K562 (cell line): Measurements from ENCODE around the gene POLRMT. TPM values are rescaled to one million over a fixed set of nuclear protein-coding genes. Genes with fewer than 3 reads are reported as not detected.
A peak's percentile ranks its signal among the peaks of the same experiment; 100 is the strongest.

Source experiments
- ATF1 ChIP-seq, 2 experiments: fragments of 450-650 bp in 1 of 2; IDR thresholded peaks; 2 replicates each; pipeline ENCODE4 v1.6.1; 2016; ENCODE audit warnings: missing compliant biosample characterization in 1 of 2, missing genetic modification characterization in 1 of 2
- BDP1 ChIP-seq: IDR thresholded peaks from 3 replicates; pipeline ENCODE4 v1.6.1; 2011; ENCODE audit not compliant: insufficient read length, insufficient read depth
- CHD1 ChIP-seq: fragments of 200-600 bp; sonication (generic); IDR thresholded peaks from one replicate; pipeline ENCODE4 v1.6.1; 2012; ENCODE audit warnings: mild to moderate bottlenecking, moderate library complexity, low read length, inconsistent platforms
- E2F3 ChIP-seq: fragments of 250-450 bp; sonication (Bioruptor Pico); IDR thresholded peaks from 2 replicates; pipeline ENCODE4 v1.4.0; 2020; ENCODE audit warnings: mild to moderate bottlenecking
- FOXP1 ChIP-seq: sonication (generic); formaldehyde crosslinking; IDR thresholded peaks from 2 replicates; pipeline ENCODE4 v1.8.0; 2022; ENCODE audit warnings: mild to moderate bottlenecking, missing genetic modification reagents
- FUS ChIP-seq: fragments of 200-400 bp; formaldehyde crosslinking; optimal IDR thresholded peaks from 2 replicates; pipeline ENCODE3; 2017; ENCODE audit warnings: low read depth, low read length
- GMEB1 ChIP-seq: fragments of 250-450 bp; sonication (Bioruptor Pico); IDR thresholded peaks from 2 replicates; pipeline ENCODE4 v1.4.0; 2020; ENCODE audit warnings: mild to moderate bottlenecking
- HDGF ChIP-seq: fragments of 450-650 bp; IDR thresholded peaks from 2 replicates; pipeline ENCODE4 v1.6.1; 2016
- KDM5B ChIP-seq: fragments of 200-600 bp; sonication (generic); IDR thresholded peaks from 2 replicates; pipeline ENCODE4 v1.6.1; 2012; ENCODE audit warnings: low read depth, mild to moderate bottlenecking, moderate library complexity, low read length, control low read depth, inconsistent platforms; ENCODE audit not compliant: insufficient replicate concordance
- LCOR ChIP-seq: sonication (generic); formaldehyde crosslinking; IDR thresholded peaks from 2 replicates; pipeline ENCODE4 v1.8.0; 2022; ENCODE audit warnings: mild to moderate bottlenecking, missing genetic modification reagents
- MAFG ChIP-seq: fragments of 450-650 bp; conservative IDR thresholded peaks from 2 replicates; pipeline ENCODE4 v1.6.1; 2016; ENCODE audit warnings: missing genetic modification characterization, missing compliant biosample characterization
- MAX ChIP-seq: sonication (generic); formaldehyde crosslinking; IDR thresholded peaks from 2 replicates; pipeline ENCODE4 v1.9.0; 2022; ENCODE audit warnings: mild to moderate bottlenecking, missing genetic modification reagents
- NCOA4 ChIP-seq: fragments of 450-650 bp; IDR thresholded peaks from 2 replicates; pipeline ENCODE4 v1.6.1; 2018; ENCODE audit warnings: mild to moderate bottlenecking; ENCODE audit not compliant: partially characterized antibody
- NFE2L1 ChIP-seq: fragments of 450-650 bp; IDR thresholded peaks from 2 replicates; pipeline ENCODE4 v1.6.1; 2016; ENCODE audit warnings: missing genetic modification characterization, low read depth, mild to moderate bottlenecking, missing compliant biosample characterization, moderate library complexity, borderline replicate concordance
- SPI1 ChIP-seq: IDR thresholded peaks from 2 replicates; pipeline ENCODE4 v1.6.1; 2011; ENCODE audit warnings: low read depth, low read length, control low read depth, borderline replicate concordance
- TARDBP ChIP-seq: fragments of 450-650 bp; IDR thresholded peaks from 2 replicates; pipeline ENCODE4 v1.6.1; 2016
- TRIM28 ChIP-seq: fragments of 450-650 bp; IDR thresholded peaks from 2 replicates; pipeline ENCODE4 v1.6.1; 2017
- XRCC4 ChIP-seq: IDR thresholded peaks from one replicate; pipeline ENCODE4 v1.6.1; 2011; ENCODE audit not compliant: insufficient read depth, insufficient read length; ENCODE audit errors: extremely low read depth
- ZFX ChIP-seq: sonication (generic); formaldehyde crosslinking; IDR thresholded peaks from 2 replicates; pipeline ENCODE4 v1.8.0; 2022; ENCODE audit warnings: mild to moderate bottlenecking, missing genetic modification reagents, moderate library complexity
- ZNF263 ChIP-seq: sonication (generic); formaldehyde crosslinking; IDR thresholded peaks from 2 replicates; pipeline ENCODE4 v1.8.0; 2022; ENCODE audit warnings: mild to moderate bottlenecking, missing genetic modification reagents, borderline replicate concordance
- ZNF644 ChIP-seq: fragments of 200-800 bp; sonication (Bioruptor generic); IDR thresholded peaks from 2 replicates; pipeline ENCODE4 v1.6.1; 2016; ENCODE audit warnings: low read depth, missing genetic modification characterization, missing compliant biosample characterization
- ZNF75A ChIP-seq: fragments of 450-650 bp; formaldehyde crosslinking; IDR thresholded peaks from 2 replicates; pipeline ENCODE4 v1.4.0; 2020; ENCODE audit warnings: mild to moderate bottlenecking
- ZSCAN32 ChIP-seq: fragments of 450-650 bp; formaldehyde crosslinking; IDR thresholded peaks from 2 replicates; pipeline ENCODE4 v1.4.0; 2020; ENCODE audit warnings: mild to moderate bottlenecking, moderate library complexity
- polyA plus RNA-seq, 8 experiments: library from polyadenylated mRNA; depleted of rRNA in 4 of 8; stranded (reverse) in 5 of 8; unstranded in 3 of 8; fragments of >200 nt; fragmentation: Nextera tagmentation in 2 of 8; fragmentation: Illumina TruSeq in 1 of 8; extraction: Ambion mirVana in 2 of 8; extraction: Trizol in 1 of 8; gene quantifications; 2 replicates each; pipeline versions ENCODE4 v1.2.1 to v1.2.3, GENCODE V29; 2011 to 2014; ENCODE audit warnings: inconsistent platforms in 1 of 8, missing spikeins in 1 of 8
- total RNA-seq, 7 experiments: library from RNA; depleted of rRNA in 6 of 7; stranded (reverse); fragments of >200 nt in 6 of 7; fragmentation: Illumina TruSeq in 2 of 7; extraction: Trizol in 2 of 7; gene quantifications; 2 replicates each; pipeline versions ENCODE4 v1.2.1 to v1.2.3, GENCODE V29; 2011 to 2021; ENCODE audit warnings: low replicate concordance in 1 of 7
- TF ChIP-seq, protein P1 (sequence below): sonication (generic); formaldehyde crosslinking; IDR thresholded peaks from 2 replicates; pipeline ENCODE4 v1.8.1; 2023; ENCODE audit warnings: mild to moderate bottlenecking, missing genetic modification reagents
- TF ChIP-seq, protein P2 (sequence below), 2 experiments: IDR thresholded peaks; 2 replicates each; pipeline ENCODE4 v1.6.1; 2011; ENCODE audit warnings: borderline replicate concordance in 1 of 2, control low read depth in 1 of 2, low read depth in 1 of 2, low read length in 1 of 2, mild to moderate bottlenecking in 1 of 2, mixed read lengths in 1 of 2, moderate library complexity in 1 of 2; ENCODE audit not compliant: insufficient read depth in 1 of 2, insufficient read length in 1 of 2, poor library complexity in 1 of 2, severe bottlenecking in 1 of 2; ENCODE audit errors: extremely low read depth in 1 of 2

The POLRMT gene
- total and polyA plus RNA-seq, 9 of the 15 experiments (the other 6 are each of a cell fraction or from before 2014, with no cell fraction given): 30.3 to 144 (median 68.0) TPM

DNA sequence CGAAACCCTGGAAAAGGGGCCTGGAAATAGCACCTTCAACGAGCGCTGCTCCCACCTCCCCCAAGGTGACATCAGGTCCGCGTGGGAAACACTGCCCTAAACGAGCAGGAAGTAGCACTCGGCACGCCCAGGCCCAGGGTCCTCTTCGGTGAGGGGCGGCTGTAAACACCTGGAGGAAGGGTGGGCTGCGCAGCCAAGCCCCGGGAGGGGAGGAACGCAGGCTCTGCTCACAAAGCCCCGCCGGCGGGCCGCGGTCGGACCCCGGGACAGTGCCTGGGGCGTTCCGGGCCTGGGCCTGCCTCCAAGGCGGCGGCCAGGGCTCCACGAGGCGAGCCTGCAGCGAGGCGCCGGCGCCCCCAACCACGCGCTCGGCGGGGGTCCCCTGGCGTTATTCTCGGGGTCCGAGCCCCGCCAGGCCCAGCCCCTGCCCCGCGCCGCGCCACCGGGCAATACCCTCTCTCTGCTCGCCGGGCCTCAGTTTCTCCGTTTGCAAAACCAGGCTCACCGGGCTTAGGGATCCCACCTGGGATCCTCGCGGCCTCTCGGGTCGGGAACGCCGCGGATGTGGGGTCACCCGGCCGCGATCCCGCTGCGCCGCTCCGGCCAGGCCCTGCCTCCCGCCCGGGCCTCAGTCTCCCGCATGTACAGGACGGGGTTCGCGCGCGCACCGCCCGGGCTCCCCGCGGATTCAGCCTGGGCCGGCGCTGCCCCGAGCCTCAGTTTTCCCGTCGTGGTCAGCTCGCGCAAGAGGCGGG lies 29.0 kb upstream of the POLRMT start (continued):
- TF ChIP-seq LCOR (no peak), ZNF263 (CRISPR knock-in tag) (no peak), FOXP1 (CRISPR knock-in tag) (no peak), BDP1 (no peak), ZFX (CRISPR knock-in tag) (peak; percentile 62), TARDBP (no peak), TRIM28 (no peak), CHD1 (peak; percentile 96), MAX (CRISPR knock-in tag) (peak; percentile 77), E2F3 (no peak), FUS (no peak), GMEB1 (no peak), KDM5B (no peak), NCOA4 (no peak), ZSCAN32 (CRISPR knock-in tag) (no peak), ZNF75A (CRISPR knock-in tag) (no peak), SPI1 (no peak), XRCC4 (no peak), HDGF (no peak), MAFG (tag) (no peak), ZNF644 (no peak), NFE2L1 (tag) (no peak), ATF1 (CRISPR knock-in tag; IDR thresholded peaks at IDR 0.05) (no peak), ATF1 (tag; IDR thresholded peaks at IDR 0.05) (peak; percentile 40; the same call in 1 of the 2 replicates)
- TF ChIP-seq, protein P1, sequence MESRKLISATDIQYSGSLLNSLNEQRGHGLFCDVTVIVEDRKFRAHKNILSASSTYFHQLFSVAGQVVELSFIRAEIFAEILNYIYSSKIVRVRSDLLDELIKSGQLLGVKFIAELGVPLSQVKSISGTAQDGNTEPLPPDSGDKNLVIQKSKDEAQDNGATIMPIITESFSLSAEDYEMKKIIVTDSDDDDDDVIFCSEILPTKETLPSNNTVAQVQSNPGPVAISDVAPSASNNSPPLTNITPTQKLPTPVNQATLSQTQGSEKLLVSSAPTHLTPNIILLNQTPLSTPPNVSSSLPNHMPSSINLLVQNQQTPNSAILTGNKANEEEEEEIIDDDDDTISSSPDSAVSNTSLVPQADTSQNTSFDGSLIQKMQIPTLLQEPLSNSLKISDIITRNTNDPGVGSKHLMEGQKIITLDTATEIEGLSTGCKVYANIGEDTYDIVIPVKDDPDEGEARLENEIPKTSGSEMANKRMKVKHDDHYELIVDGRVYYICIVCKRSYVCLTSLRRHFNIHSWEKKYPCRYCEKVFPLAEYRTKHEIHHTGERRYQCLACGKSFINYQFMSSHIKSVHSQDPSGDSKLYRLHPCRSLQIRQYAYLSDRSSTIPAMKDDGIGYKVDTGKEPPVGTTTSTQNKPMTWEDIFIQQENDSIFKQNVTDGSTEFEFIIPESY (CRISPR knock-in tag): no peak
- TF ChIP-seq, protein P2, sequence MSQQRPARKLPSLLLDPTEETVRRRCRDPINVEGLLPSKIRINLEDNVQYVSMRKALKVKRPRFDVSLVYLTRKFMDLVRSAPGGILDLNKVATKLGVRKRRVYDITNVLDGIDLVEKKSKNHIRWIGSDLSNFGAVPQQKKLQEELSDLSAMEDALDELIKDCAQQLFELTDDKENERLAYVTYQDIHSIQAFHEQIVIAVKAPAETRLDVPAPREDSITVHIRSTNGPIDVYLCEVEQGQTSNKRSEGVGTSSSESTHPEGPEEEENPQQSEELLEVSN (IDR thresholded peaks at IDR 0.05; ENCODE audit: borderline replicate concordance in 1 of 2, extremely low read depth in 1 of 2, insufficient read depth in 1 of 2, insufficient read length in 1 of 2, low read depth in 1 of 2, low read length in 1 of 2, poor library complexity in 1 of 2, severe bottlenecking in 1 of 2): peak; percentile 45 to 71
